Tibial artery (tissue), 4 donors: ENCODE measurements around the gene GABBR2.
"Not testable (repeated sequence)": the region's sequence is repeated elsewhere in the genome, so short reads cannot be mapped to it uniquely, and the experiment has no call there.

Source experiments
- DNase-seq, 2 donors: peaks; one replicate each; pipeline ENCODE4 v3.0.0-alpha.2; 2019
- H3K27ac ChIP-seq, 2 donors: fragments of 200-600 bp; sonication (generic) in 1 of 2; 1 replicate in 1 of 2; 2 replicates in 1 of 2; pipeline ENCODE4 v1.5.1; 2018 to 2019; ENCODE audit warnings: mild to moderate bottlenecking in 1 of 2
- H3K27me3 ChIP-seq, 2 donors: fragments of 200-600 bp; sonication (generic) in 1 of 2; one replicate each; pipeline versions ENCODE4 v1.5.1 to v1.6.0; 2016 to 2019
- H3K36me3 ChIP-seq, 3 donors: fragments of 200-600 bp; sonication (generic) in 2 of 3; one replicate each; pipeline ENCODE4 v1.5.1; 2016 to 2019; ENCODE audit warnings: mild to moderate bottlenecking in 2 of 3
- H3K4me1 ChIP-seq, 4 donors: fragments of 200-600 bp; sonication (generic) in 2 of 4; 1 replicate in 3 of 4; 2 replicates in 1 of 4; pipeline ENCODE4 v1.5.1; 2016 to 2019
- H3K4me3 ChIP-seq, 2 donors: fragments of 200-600 bp; sonication (generic) in 1 of 2; 1 replicate in 1 of 2; 2 replicates in 1 of 2; pipeline ENCODE4 v1.5.1; 2018 to 2019; ENCODE audit warnings: mild to moderate bottlenecking in 2 of 2
- H3K9me3 ChIP-seq, 3 donors: fragments of 200-600 bp; sonication (generic) in 1 of 3; one replicate each; pipeline ENCODE4 v1.5.1; 2016 to 2019
- intact Hi-C: fragments of 100-400 bp; cut with DNase I; formaldehyde crosslinking; loops from one replicate; pipeline ENCODE4 v1.15.0; 2023; ENCODE audit warnings: low total_unique reads
- TF ChIP-seq, protein P1 (sequence below), 2 experiments: fragments of 200-600 bp in 1 of 2; fragments of 450-650 bp in 1 of 2; IDR thresholded peaks; one replicate each; pipeline ENCODE4 v1.5.1; 2017 to 2019; ENCODE audit warnings: antibody characterized with exemption in 2 of 2, mild to moderate bottlenecking in 1 of 2, moderate library complexity in 1 of 2

The GABBR2 gene

DNA sequence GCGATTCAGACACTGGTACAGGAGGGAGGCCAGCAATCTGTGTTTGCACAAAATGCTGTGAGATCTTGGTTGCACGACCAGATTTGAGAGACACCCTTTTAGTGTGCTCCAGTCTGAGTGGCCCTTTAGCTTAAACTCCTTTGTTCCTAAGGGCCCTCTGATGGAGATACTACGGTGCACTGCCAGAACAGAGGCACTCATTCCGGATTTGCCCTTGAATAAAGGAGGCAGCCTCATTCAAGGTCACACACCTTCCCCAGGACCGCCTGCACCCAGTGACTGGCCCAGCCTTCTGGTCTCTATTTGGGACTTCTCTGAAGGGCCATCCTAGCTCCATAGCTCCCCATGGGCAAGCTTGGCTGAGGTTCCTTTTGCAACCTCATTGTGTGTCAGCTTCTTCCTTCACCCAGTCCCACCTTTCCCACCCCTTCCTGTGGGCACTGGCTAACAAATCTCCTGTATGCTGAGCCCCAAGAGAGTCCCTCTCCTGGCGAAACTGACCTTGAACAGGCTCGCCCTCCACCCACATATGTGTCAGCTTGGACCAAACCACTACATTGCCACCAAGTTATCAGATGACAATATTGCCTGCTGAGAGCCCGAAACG, 191.7 kb downstream of the GABBR2 start:
- TF ChIP-seq, protein P1, sequence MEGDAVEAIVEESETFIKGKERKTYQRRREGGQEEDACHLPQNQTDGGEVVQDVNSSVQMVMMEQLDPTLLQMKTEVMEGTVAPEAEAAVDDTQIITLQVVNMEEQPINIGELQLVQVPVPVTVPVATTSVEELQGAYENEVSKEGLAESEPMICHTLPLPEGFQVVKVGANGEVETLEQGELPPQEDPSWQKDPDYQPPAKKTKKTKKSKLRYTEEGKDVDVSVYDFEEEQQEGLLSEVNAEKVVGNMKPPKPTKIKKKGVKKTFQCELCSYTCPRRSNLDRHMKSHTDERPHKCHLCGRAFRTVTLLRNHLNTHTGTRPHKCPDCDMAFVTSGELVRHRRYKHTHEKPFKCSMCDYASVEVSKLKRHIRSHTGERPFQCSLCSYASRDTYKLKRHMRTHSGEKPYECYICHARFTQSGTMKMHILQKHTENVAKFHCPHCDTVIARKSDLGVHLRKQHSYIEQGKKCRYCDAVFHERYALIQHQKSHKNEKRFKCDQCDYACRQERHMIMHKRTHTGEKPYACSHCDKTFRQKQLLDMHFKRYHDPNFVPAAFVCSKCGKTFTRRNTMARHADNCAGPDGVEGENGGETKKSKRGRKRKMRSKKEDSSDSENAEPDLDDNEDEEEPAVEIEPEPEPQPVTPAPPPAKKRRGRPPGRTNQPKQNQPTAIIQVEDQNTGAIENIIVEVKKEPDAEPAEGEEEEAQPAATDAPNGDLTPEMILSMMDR (IDR thresholded peaks at IDR 0.05): no peak
- intact Hi-C loops: no loop called here
- no peak overlapping the region for H3K4me3 ChIP-seq
- H3K9me3 ChIP-seq: no peaks in the 10 kb centered on the region
- no peak for DNase-seq
- H3K36me3 ChIP-seq: no peaks in the 10 kb centered on the region
- H3K27ac ChIP-seq: no peak overlapping the region
- no peaks in the 10 kb centered on the region for H3K4me1 ChIP-seq
- H3K27me3 ChIP-seq: no peaks in the 10 kb centered on the region

DNA sequence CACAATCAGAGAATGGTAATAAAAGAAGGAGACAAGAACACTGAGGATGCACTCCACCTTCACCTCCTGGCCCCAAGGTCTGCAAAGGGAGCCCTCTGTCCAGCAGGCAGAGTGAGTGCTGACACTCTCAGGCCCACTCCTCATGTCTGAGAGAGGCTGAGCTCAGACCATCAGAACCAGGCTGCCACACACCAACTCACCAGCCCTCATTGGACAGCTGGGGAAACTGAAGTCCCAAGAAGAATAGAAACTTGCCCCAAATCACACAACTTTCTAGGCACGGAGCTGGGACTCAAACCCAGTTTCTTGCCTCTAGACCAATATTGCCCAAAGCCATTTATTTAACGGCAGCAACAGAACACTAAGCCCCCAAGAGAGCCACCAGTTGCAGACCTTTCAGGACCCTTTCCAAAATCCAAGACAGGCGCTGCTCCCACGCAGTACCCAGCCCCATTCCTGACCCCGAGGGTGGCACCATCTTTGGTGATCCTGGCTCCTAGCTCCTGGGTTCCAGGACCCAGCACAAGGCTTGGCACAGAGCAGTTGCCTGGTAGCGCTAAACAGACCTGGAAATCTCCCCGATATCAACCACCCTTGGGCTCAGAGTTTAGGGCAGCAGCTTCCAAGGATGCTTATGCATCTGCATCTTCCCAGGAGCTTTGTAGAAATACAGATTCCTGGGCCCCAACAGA, 192.4 kb downstream of the GABBR2 start:
- Histone ChIP-seq H3K36me3 (no peaks in the 10 kb centered on the region), H3K4me3 (no peak overlapping the region), H3K27ac (no peak overlapping the region), H3K27me3 (no peaks in the 10 kb centered on the region), H3K9me3 (no peaks in the 10 kb centered on the region), H3K4me1 (no peaks in the 10 kb centered on the region)
- TF ChIP-seq, protein P1 (IDR thresholded peaks at IDR 0.05): no peak
- DNase-seq: no peak
- intact Hi-C loops: no loop called here

DNA sequence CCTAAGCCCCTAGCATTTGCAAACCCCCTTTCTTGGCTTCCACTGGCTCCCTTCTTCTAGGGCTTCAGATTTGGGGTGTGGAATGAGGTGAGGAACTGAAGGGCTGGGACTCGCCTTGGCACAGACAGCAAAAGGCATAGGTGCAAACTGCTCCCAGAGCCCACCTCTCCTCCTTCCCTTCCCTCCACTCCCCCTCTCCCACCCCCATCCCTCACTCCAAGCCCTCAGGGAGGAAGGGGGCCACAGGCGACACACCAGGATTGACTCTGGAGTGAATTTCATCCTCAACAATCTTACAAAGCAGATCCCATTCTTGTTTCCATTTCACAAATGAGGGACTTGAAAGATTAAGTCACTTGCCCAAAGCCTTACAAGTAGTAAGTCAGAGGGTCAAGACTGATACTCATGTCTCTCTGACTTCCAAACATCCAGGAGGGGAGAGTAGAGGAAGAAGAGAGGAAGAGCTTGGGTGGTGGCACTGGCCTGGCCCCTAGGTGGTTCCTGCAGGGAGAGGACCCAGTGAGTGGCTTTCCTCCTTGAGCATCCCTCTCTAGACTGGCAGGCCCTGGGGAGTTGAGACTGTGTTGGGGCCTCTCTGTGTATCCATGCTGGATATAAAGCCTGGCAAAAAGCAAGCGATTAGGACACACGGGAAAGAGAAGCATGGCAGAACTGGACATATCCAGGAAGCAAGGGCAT, 193.1 kb downstream of the GABBR2 start:
- no peaks in the 10 kb centered on the region for H3K9me3 ChIP-seq
- TF ChIP-seq, protein P1 (IDR thresholded peaks at IDR 0.05): no peak
- intact Hi-C loops: no loop called here
- no peak overlapping the region for H3K4me3 ChIP-seq
- no peak for DNase-seq
- no peaks in the 10 kb centered on the region for H3K36me3 ChIP-seq
- no peaks in the 10 kb centered on the region for H3K27me3 ChIP-seq
- H3K4me1 ChIP-seq: no peaks in the 10 kb centered on the region
- no peak overlapping the region for H3K27ac ChIP-seq

GRCh38 chr9:98514841-98515240, 193.9 kb downstream of the GABBR2 start:
- Histone ChIP-seq H3K27ac (no peak overlapping the region), H3K27me3 (no peaks in the 10 kb centered on the region), H3K9me3 (no peaks in the 10 kb centered on the region), H3K4me3 (no peak overlapping the region), H3K36me3 (no peaks in the 10 kb centered on the region), H3K4me1 (no peaks in the 10 kb centered on the region)
- TF ChIP-seq, protein P1 (IDR thresholded peaks at IDR 0.05): no peak
- no peak for DNase-seq
- intact Hi-C loops: no loop called here

DNA sequence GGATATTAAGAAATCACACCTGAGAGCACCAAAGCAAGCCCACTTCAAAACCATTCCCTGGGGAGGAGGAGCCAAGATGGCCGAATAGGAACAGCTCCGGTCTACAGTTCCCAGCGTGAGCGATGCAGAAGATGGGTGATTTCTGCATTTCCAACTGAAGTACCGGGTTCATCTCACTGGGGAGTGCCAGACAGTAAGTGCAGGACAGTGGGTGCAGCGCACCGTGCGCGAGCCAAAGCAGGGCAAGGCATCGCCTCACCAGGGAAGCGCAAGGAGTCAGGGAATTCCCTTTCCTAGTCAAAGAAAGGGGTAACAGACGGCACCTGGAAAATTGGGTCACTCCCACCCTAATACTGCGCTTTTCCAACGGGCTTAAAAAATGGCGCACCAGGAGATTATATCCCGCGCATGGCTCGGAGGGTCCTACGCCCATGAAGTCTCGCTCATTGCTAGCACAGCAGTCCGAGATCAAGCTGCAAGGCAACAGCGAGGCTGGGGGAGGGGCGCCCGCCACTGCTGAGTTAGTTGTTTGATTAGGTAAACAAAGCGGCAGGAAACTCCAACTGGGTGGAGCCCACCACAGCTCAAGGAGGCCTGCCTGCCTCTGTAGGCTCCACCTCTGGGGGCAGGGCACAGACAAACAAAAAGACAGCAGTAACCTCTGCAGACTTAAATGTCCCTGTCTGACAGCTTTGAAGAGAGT, 200.4 kb downstream of the GABBR2 start:
- H3K9me3 ChIP-seq, DNase-seq, H3K27me3 ChIP-seq, H3K36me3 ChIP-seq, H3K4me3 ChIP-seq, intact Hi-C loops, H3K4me1 ChIP-seq, H3K27ac ChIP-seq: not testable (repeated sequence)
